Measurements from ENCODE around the gene PRRG3.

Gene PRRG3

DNA sequence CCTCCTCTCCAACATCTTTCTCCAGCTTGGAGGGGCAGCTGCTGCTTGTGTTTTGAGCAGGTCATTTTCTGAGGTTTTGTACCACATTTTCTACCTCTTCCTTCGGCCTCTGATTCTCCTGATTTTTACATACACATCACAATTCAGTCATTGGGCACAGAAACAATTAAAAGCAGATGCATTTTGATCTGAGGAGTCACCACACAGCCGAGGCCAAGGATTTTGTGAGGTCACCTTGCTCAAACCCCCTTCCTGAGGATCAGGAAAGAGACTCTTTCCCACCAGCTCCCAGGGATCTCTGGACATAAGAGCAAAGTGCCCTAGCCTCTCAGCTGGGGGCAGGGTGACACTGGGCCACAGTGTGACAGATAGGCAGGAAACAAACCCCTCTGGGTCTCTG lies 15.2 kb downstream of the PRRG3 start:
- no peak for DNase-seq

DNA sequence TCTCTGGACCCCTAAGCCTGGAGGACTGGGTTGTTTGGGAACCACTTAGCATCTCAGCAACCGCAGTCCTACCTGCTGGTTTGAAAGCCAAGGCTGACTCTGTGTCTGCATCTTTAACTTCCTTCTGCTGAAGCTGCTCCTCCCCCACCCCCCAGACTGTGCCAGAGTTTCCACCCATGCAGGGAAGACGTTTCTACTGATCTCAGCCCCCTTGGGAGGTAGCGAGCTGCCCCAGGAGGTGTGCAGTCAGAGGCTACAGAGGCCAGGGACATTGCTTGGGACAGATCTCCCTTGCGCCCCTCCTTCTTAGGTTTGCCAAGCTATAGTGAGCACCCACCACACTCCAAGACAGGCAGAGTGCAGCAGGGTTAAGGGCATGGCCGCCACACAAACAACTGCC lies 15.9 kb downstream of the PRRG3 start:
- DNase-seq = no peak

DNA sequence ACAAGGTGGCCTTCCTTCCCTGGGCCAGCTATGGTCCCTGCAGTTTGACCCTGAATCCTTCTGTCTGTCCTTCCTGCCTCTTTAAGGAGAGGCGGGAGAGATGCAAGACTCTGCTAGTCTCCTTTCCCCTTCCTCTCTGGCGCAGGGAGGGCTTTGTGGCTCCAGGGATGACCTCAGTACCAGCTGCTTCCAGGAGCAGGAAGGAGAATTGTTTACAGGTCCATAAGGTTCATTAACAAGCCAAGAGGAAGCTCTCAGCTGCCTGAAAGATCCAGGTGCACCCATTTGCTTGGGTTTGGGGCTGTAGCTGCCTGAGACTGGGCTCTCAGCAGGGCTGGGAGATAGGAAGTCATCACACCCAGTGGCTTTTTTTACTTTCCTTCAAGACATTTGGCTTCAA lies 16.5 kb downstream of the PRRG3 start:
- DNase-seq = no peak

DNA sequence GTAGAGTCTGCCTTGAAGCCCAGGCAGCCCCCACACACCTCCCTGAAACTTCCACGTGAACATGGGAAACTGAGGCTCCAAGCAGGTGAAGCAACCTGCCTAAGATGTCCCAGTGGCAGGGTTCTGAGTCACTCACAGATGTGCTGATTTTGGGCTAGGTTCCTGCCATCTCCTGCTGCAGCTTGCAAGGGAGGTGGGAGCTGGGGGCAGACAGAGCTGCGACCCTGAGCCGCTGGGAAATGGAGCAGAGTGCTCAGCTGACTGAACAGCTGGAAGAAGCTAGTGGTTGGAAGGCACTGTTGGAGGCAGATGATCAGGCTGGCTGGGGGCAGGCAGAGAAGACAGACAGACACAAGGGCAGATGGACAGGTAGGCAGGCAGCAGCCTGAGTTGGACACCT lies 17.0 kb downstream of the PRRG3 start:
- DNase-seq = no peak

DNA sequence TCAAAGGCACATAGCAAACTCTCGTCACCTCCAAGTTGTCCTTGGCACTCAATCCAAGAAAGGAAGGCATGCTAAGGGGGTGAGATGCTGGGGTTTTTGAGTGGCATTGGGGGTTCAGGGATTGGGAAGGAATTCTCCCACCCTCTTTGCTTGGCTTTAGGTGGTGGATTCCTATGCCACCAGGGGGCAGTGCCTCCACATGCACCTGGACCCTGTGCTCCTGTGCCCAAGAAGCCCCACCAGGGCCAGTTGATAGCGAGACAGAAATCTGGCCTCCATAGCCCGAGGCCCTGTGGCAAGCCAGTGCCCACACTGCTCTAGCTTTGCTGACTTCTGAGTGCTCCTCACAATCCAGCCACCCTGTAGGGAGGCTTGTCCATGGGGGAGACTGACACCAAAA lies 18.6 kb downstream of the PRRG3 start:
- DNase-seq = peak; percentile 7

DNA sequence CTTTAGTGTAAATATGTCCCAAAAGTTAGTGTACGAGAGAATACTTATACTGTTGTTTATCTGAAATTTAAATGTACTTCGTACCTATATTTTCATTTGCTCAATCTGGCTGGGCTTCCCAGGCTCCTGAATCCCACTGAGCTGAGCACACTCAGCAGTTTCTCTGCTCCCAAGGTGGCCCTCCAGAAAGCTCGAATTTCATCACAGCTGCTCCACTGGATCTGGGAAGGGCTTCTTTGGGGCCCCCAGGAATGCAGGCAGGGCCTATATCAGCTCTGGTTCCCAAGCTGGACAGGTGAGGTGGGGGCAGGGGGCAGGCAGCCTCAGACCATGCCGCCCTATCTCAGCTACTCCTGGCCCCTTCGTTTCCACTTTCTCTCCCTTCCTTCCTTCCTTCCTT lies 19.1 kb downstream of the PRRG3 start:
- DNase-seq = no peak

DNA sequence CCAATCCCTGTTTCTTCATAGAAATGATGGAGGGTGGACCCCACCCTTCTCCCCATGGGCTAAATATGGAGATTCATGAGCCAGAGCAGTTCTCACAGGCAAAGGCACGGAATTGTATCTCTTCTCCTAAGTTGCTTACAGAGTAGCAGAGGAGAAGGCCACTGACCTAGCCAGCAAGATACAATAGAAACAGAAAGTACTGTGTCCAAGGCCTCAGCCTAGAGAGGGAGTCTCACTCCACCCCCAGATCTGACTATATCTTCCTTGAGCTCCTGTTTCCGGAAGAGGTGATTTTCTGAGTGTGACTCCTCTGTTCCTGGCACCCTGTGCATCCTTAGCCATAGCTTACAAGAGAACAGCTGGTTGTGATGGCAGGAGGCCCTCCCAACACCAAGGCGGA lies 20.5 kb downstream of the PRRG3 start, which contains the start of gene FATE1:
TSS of gene FATE1 (plus strand) at position 284 of the 400 bp plus-strand sequence. CDS start at position 369, 85 bp downstream.
- no peak for DNase-seq

DNA sequence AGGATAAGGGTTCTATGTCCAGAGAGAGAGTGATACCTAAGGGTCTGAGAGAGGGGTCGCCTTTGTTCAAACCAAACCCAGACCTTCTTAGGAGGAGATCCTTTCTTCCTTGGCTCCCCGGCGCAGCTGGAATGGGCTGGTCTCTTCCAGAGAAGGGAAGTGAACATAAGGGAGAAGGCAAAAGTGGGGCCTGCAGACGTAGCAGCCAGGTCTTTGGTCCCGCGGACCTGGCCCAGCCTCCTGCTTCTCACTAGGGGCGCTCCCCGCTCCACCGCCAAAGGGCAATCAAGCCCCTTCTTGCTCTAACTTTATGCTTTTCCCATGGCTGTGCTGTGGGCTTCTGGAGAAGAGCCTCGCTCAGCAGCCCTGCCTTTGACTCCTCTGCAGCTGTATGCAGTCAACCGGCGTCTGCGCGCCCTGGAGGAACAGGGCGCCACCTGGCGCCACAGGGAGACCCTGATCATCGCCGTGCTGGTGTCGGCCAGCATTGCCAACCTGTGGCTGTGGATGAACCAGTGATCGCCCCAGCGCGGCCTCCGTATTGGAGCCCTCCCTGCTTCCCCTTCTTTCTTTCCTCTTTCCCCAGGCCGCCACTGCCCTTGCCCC lies 27.1 kb downstream of the PRRG3 start:
- DNase-seq = peak; percentile 12

DNA sequence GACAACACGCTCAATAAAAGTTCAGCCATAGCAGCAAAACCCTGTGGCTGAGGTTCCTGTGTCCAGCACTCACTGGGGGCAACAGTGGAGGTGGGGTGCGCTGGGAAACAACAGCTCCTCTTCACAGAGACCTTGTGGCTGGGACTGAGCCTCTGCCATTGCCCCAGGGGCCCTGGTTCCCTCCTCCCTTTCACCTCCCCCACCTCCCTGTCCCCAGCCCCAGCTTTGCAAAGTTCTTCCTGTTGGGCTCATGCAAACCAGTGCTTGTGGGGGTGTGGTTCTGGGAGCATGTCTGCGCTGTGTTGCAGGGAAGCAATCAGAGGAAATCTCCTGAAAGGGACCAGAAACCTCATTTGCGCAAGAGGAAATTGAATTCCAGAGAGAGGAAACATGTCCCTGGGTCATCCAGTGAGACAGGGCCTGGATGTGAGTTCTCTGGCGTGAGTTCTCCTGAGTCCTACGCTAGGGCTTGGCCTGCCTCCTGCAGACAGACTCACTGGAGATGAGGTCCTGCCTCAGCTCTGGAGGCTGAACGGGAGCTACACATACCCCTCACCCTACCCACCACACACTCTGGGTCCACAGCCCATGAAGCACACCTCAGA lies 28.0 kb downstream of the PRRG3 start:
- DNase-seq = no peak

DNA sequence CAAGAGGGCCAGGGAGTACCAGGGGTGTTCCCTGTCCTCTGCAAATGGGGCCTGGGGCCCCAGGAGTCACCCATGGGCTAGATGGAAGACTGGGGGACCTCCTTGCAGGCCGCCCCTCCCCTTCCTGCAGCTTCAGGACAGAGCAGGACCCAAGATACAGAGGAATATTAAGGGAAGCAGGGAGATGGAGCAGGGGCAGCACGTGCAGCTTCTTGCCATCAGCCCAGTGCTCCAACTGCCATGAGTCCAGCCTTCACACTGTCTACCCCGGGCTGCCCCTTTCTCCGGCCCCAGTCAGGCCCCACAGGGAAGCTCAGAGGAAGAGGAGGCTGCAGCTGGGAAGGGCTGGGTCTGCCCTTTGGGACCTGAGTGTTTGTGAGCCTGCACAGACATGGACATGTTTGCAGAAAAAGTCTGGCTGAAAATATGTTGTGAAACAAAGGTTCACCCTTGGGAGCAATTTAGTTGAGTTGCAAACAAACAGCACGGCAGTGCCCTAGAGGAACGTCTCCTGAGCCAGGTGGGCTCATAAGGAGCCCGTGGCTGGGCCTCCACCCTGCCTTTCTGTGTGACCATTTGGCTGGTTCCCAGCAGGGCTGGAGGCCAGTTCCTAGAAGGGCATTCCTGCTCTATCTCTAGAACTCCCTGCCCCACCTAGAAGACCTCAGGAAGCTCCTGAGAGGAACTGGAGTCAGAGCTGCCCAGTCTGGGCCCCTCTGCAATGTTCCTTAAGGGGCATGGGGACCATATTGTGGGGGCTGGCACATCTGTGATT lies 29.5 kb downstream of the PRRG3 start:
- DNase-seq = no peak

DNA sequence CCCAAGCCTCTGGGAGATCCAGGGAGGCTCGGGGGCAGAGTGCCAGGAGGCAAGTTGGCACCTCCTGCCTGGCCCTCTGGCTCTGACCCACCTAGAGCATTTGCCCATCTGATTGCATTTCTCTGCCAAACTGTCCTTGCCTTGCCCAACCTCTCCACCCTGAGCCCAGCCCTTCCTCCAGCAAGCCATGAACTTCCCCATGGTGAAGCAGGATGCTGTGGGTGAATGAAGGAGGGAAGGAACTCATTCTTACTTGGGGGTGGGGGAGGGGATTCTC lies 30.0 kb downstream of the PRRG3 start:
- DNase-seq = no peak

DNA sequence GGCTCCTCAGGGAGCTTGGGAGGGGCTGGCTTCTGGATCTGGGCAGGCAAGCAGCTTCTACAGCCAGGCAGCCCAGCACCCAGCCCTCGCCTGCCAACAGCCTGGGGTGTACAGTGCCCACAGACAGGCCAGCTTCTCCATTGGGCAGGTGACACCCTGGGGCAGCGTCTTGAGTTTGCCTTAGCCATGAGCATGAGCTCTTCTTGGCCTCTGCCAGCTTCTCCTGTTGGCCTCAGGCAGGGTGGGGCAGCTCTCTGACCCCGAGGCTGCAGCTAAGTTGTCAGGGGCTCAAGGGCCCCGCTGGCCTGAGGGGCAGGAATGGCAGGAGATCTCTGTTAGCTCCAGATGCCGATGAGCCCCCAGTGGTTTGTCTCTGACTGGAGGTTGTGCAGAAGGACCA lies 31.5 kb downstream of the PRRG3 start:
- no peak for DNase-seq

DNA sequence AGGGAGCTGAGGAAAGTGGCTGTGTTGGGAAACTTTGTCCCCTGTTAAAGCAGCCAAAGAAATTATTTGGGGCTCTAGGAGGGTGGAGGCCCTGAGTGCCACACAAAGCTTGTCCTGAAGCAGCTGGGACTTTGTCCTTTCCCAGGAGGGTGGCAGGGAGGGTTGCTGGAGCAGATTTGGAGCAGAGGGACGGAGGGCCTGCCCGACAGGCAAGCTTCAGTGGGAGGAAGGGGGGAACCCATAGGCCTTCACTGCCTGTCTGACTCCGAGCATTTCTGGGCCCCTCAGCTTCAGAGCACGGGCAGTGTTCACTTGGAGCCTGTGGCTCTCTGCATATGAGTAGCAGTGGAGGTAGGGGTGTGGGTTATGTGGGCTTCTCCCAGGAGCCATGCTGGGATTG lies 32.1 kb downstream of the PRRG3 start:
- no peak for DNase-seq

DNA sequence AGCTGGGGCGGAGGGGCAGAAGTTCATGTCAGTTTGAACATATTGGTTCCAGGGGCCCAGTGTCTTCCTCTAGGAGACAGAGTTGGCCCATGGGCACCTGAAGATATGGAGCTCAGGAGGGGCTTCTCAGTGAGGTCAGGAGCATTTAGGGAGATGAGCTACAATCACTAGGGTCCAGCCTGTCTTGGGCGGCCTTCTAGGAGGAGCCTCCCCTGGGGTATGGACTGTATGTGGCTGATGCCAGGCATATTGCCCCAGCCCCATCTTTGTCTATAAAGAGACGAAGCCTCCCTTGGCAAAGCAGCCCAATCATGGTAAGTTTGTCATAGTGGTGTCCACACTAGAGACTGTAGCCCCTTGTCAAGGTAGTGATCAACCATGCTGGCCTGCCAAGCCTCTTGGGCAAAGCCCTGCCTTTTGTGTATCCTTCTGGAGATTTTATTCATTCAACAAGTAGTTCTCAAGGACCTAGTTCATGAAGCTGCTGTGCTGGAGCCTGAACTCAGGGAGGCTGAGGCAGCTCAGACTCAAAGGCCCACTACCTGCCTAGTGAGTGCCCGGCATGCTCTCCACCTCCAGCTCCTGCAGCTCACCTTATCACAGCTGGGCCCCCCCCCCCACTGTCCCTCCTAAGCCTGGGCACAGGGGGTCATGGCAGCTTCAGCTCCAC lies 33.9 kb downstream of the PRRG3 start:
- DNase-seq = no peak

DNA sequence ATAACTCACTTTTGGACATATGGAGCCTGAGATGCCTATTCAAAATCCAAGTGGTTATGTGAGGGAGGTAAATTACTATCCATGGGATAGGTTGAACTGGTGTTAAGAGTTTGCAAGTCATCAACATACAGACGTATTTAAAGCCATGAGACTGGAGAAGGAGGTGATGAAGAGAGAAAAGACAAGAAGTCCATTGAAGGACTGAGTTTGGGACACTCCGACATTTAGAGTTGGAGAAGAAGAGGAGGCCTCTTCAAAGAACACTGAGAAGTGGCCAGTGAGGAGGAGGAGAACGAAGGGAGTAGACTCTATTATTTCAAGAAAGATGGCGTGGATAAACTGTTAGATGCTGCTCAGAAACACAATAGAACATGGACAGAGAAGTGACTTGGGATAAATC lies 39.2 kb downstream of the PRRG3 start, which contains the start of gene CNGA2:
TSS of gene CNGA2 (plus strand) at position 301 of the 400 bp plus-strand sequence. CDS start 3,738 bp downstream, outside the sequence.
- no peak for DNase-seq

DNA sequence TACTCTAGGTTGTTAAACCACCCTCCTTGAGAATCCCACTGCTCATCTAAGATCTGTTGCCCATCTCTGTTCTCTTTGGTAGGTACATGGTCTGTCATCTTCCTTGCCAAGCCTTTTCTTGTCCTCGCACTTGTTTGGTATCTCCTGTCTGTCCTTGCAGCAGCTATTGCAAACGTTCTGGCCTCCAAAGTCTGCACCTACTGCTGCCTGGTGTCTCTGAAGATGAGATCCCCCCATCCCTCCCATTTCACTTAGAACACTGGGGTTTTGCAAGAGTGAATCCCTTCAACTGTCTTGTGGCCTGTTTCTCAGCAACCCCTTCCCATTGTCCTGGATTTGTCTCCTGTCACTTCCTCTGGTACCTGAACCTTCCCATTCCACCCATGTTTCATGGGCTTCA lies 40.0 kb downstream of the PRRG3 start:
- DNase-seq = no peak

DNA sequence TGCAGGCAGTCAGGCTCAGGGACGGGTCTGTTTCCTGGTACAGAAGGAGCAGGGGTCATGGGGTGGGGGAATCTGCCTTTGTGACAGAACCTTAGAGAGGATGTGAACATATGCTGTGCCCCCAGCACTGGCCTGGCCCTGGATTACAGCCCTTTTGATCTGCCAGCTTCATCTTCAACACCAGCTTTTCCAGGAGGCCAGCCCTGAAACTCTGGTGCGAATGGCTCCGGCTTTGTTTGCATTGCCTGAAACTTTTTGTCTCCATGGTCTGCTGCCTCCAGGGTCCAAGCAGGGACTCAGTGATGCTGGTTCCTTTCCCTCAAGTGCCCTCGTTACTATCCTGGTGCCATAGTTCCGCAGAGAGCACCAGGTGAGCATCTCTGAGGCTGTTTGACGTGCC lies 41.4 kb downstream of the PRRG3 start:
- no peak for DNase-seq

DNA sequence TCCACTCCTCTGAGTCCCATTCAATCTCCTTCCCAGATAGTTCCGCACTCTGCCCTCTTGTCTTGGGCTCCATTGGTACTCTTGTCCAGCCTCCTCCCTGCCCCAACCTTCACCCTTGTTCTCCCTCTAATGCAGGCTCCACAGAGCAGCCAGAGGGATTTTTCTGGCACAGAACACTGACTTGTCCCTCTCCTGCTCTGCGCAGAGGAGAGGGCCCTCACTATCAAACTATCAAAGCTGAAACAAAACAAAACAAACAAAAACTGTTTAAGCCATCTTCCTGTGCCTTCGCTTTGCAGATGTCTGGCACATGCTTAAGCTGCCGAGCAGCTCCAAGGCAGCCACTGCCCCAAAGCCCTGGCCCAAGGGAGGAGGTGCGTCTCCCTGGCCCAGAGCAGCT lies 42.2 kb downstream of the PRRG3 start:
- no peak for DNase-seq

DNA sequence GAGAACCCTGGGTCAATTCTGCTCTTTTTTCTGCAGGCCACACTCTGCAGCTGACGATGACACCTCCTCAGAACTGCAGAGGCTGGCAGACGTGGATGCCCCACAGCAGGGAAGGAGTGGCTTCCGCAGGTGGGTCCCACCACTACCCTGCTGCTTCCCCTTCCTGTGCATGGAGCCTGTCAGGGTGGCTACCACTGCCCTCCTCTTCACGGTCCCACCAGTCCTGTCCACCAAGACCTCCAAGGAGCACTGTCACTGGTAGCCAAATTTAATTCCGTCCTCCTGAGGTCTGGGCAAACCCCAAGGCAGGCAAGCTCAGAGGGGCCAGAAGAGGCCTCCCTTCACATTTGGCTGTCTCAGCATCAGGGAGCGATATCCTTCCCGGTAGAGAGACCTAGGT lies 43.5 kb downstream of the PRRG3 start:
- no peak for DNase-seq

DNA sequence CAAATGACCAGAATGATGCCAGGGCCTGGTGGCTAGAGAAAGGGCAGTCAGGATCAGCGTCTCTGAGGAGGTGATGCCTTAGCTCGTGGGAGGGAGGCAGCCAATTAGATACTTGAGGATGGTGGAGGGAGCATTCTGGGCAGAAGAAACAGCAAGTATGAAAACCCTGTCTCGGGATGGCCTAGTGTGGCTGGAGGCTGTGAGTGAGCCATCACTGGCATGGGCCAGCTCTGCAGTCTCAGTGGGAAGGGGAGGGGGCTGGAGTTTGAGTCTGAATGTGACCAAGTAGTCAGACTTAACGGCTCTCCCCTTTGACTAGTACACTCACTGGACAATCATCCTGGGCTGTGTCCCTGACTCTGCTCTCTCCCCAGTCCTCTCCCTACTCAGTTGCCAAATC lies 46.3 kb downstream of the PRRG3 start:
- no peak for DNase-seq

DNA sequence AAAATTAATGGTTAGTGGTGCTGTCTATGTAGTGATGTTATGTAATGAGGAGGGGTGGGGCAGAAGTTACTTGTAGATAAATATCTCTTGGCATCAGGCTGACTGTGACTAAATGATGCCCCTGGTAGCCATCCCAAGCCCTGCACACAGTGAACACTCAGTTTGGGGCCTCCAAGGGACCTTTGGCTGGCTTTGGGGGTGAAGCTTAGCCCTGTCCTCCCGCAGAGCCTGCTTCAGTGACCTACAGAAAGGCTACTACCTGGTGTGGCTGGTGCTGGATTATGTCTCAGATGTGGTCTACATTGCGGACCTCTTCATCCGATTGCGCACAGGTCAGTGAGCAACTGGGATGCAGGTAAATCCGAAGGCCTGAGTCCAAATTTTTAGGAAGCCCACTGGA lies 47.1 kb downstream of the PRRG3 start:
- no peak for DNase-seq

DNA sequence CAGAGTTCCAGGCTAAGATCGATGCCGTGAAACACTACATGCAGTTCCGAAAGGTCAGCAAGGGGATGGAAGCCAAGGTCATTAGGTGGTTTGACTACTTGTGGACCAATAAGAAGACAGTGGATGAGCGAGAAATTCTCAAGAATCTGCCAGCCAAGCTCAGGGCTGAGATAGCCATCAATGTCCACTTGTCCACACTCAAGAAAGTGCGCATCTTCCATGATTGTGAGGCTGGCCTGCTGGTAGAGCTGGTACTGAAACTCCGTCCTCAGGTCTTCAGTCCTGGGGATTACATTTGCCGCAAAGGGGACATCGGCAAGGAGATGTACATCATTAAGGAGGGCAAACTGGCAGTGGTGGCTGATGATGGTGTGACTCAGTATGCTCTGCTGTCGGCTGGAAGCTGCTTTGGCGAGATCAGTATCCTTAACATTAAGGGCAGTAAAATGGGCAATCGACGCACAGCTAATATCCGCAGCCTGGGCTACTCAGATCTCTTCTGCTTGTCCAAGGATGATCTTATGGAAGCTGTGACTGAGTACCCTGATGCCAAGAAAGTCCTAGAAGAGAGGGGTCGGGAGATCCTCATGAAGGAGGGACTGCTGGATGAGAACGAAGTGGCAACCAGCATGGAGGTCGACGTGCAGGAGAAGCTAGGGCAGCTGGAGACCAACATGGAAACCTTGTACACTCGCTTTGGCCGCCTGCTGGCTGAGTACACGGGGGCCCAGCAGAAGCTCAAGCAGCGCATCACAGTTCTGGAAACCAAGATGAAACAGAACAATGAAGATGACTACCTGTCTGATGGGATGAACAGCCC lies 48.6 kb downstream of the PRRG3 start:
- no peak for DNase-seq

DNA sequence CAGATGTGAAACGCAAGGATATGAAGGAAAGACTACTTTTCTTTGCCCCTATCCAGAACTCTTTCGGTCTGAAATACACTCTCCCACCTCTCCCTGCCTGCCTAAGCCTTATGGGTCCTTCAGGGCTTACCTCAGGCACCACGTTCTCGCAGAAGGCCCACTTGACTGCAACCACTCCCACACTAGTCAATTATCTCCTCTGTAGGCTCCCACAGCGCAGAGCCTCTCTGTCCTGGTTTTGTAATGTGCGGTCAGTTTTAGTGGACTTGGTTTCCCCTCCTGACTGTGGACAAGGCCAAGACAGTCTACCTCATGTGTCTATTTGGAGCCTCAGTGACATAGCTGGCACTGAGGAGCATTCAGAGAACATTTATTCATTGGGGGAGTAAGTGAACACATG lies 50.4 kb downstream of the PRRG3 start:
- no peak for DNase-seq

Measured in NCI-H1694 (cell line).